Uterus (tissue), 2 donors: ENCODE data around the gene RTN4RL2.

Experiments used
- CTCF ChIP-seq, 4 experiments: fragments of 200-600 bp in 2 of 4; fragments of 450-650 bp in 2 of 4; sonication (generic) in 2 of 4; IDR thresholded peaks; one replicate each; pipeline ENCODE4 v1.5.1; 2016 to 2019; ENCODE audit warnings: antibody characterized with exemption in 4 of 4, mild to moderate bottlenecking in 2 of 4, moderate library complexity in 1 of 4
- POLR2A ChIP-seq, 2 donors: fragments of 450-650 bp; IDR thresholded peaks; one replicate each; pipeline ENCODE4 v1.6.1; 2016; ENCODE audit warnings: antibody characterized with exemption in 2 of 2, mild to moderate bottlenecking in 1 of 2, moderate library complexity in 1 of 2

DNA sequence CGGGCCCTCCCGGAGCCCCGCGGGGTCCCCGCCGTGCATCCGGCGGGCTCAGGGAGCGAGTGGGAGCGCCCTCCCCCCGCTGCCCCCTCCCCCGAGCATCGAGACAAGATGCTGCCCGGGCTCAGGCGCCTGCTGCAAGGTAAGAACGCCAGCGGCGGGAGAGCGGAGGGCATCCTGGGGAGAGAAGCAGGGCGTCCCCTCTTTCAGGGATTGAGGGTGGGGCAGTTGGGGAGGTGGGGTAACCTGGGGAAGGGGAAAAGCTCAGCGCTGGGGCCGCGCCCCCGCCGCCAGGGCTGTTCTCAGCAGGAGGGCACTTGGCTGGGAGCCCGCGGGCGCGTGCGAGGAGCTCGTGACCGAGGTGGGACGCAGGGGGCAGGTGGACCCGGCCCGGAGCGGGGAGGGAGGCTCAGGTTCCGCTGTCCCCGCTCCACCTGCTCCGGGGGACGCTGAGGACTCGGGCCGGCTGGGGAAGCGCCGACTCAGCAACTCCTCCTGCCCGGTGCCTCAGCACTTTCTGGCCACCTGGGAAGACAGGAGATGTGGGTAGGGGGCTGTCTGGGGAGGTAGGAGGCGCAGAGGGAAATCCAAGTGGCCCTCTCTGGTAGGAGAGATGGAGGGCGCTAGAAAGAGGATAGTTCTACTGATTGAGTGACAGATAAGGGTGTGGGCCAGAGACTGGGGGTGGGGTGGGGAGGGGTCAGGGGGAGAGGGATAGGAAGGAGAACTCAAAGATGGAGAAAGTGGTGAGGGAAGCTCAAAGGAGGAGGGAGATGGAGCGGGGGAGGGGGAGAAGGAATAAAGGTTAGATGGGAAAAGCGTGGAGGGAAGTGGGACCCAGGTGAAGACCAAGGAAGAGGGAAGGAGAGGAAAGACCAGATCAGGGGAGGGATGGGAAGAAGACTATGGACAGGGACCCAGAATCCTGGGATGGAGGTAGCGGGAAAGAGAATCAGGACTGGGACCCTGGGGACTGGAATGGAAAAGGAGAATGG is 726 bp downstream of the RTN4RL2 start:
- TF ChIP-seq POLR2A (IDR thresholded peaks at IDR 0.05) (no peak), CTCF (IDR thresholded peaks at IDR 0.05) (no peak)
